HEK293 (cell line): ENCODE results near the gene BUD23.
"Not testable (repeated sequence)": the region's sequence is repeated elsewhere in the genome, so short reads cannot be mapped to it uniquely, and the experiment has no call there.

Experiments used
- CTCF ChIA-PET: fragments of 350-600 bp; formaldehyde crosslinking; extraction: SDS; loops from one replicate; lab custom pipeline; 2021; ENCODE audit warnings: antibody characterized with exemption; lab: Yijun Ruan, JAX
- POLR2A ChIA-PET: fragments of 300-600 bp; formaldehyde crosslinking; extraction: SDS; loops from one replicate; lab custom pipeline; 2020; ENCODE audit warnings: antibody characterized with exemption, inconsistent platforms; lab: Yijun Ruan, JAX
- H3K27ac ChIP-seq: fragments of 200-500 bp; sonication (Bioruptor generic); 2 replicates; pipeline ENCODE4 v1.5.1; 2014; ENCODE audit warnings: low read depth, low read length, control low read depth, inconsistent platforms; ENCODE audit errors: extremely low read depth
- H3K36me3 ChIP-seq, 2 experiments: fragments of 200-500 bp in 1 of 2; sonication (Bioruptor generic) in 1 of 2; 1 replicate in 1 of 2; 2 replicates in 1 of 2; pipeline ENCODE4 v1.5.1; 2014 to 2017; ENCODE audit warnings: inconsistent platforms in 2 of 2, low read length in 2 of 2; ENCODE audit not compliant: control insufficient read depth in 2 of 2, insufficient read depth in 1 of 2
- H3K4me1 ChIP-seq: fragments of 200-500 bp; sonication (Bioruptor generic); 2 replicates; pipeline ENCODE4 v1.5.1; 2014; ENCODE audit warnings: mild to moderate bottlenecking, low read length, inconsistent platforms; ENCODE audit not compliant: control insufficient read depth, insufficient read depth
- H3K4me3 ChIP-seq: 2 replicates; pipeline ENCODE4 v1.5.1; 2011; ENCODE audit warnings: low read depth, mild to moderate bottlenecking, control low read depth, low read length, moderate library complexity
- H3K9me3 ChIP-seq: fragments of 200-500 bp; sonication (Bioruptor generic); 2 replicates; pipeline ENCODE4 v1.5.1; 2014; ENCODE audit warnings: low read depth, low read length, inconsistent platforms; ENCODE audit not compliant: control insufficient read depth, insufficient read depth
- GLI4 ChIP-seq: fragments of 450-650 bp; formaldehyde crosslinking; IDR thresholded peaks from 2 replicates; pipeline ENCODE4 v1.5.1; 2016; ENCODE audit warnings: missing biosample characterization, missing genetic modification characterization
- HOXA7 ChIP-seq: sonication (generic); formaldehyde crosslinking; IDR thresholded peaks from 2 replicates; pipeline ENCODE4 v1.8.1; 2022; ENCODE audit warnings: missing genetic modification reagents, borderline replicate concordance
- KLF1 ChIP-seq: fragments of 450-650 bp; formaldehyde crosslinking; IDR thresholded peaks from 2 replicates; pipeline ENCODE4 v1.5.1; 2016; ENCODE audit warnings: missing biosample characterization, missing genetic modification characterization
- WT1 ChIP-seq: fragments of 450-650 bp; formaldehyde crosslinking; IDR thresholded peaks from 2 replicates; pipeline ENCODE4 v1.5.1; 2016; ENCODE audit warnings: missing biosample characterization, missing genetic modification characterization
- ZFP3 ChIP-seq: fragments of 450-650 bp; formaldehyde crosslinking; IDR thresholded peaks from 2 replicates; pipeline ENCODE4 v1.5.1; 2016; ENCODE audit warnings: low read depth, missing biosample characterization, missing genetic modification characterization
- ZNF133 ChIP-seq: fragments of 450-650 bp; formaldehyde crosslinking; IDR thresholded peaks from 2 replicates; pipeline ENCODE4 v1.5.1; 2016; ENCODE audit warnings: missing biosample characterization, missing genetic modification characterization
- ZNF155 ChIP-seq: fragments of 450-650 bp; formaldehyde crosslinking; IDR thresholded peaks from 2 replicates; pipeline ENCODE4 v1.5.1; 2016; ENCODE audit warnings: missing biosample characterization, missing genetic modification characterization
- ZNF184 ChIP-seq: fragments of 450-650 bp; IDR thresholded peaks from 2 replicates; pipeline ENCODE4 v1.5.1; 2018; ENCODE audit warnings: missing biosample characterization, mild to moderate bottlenecking, missing genetic modification characterization
- ZNF266 ChIP-seq: fragments of 450-650 bp; formaldehyde crosslinking; IDR thresholded peaks from 2 replicates; pipeline ENCODE4 v1.5.1; 2016; ENCODE audit warnings: missing biosample characterization, missing genetic modification characterization, low read depth
- ZNF280D ChIP-seq: fragments of 450-650 bp; formaldehyde crosslinking; IDR thresholded peaks from 2 replicates; pipeline ENCODE4 v1.5.1; 2016; ENCODE audit warnings: missing biosample characterization, missing genetic modification characterization
- ZNF335 ChIP-seq: fragments of 450-650 bp; formaldehyde crosslinking; conservative IDR thresholded peaks from 2 replicates; pipeline ENCODE4 v1.5.1; 2016; ENCODE audit warnings: missing biosample characterization, missing genetic modification characterization
- ZNF366 ChIP-seq: fragments of 450-650 bp; formaldehyde crosslinking; conservative IDR thresholded peaks from 2 replicates; pipeline ENCODE4 v1.5.1; 2016; ENCODE audit warnings: missing biosample characterization, missing genetic modification characterization
- ZNF398 ChIP-seq: fragments of 450-650 bp; formaldehyde crosslinking; IDR thresholded peaks from 2 replicates; pipeline ENCODE4 v1.5.1; 2017; ENCODE audit warnings: missing biosample characterization, missing genetic modification characterization
- ZNF416 ChIP-seq: fragments of 450-650 bp; formaldehyde crosslinking; IDR thresholded peaks from 2 replicates; pipeline ENCODE4 v1.5.1; 2016; ENCODE audit warnings: missing biosample characterization, missing genetic modification characterization
- ZNF514 ChIP-seq: fragments of 450-650 bp; formaldehyde crosslinking; IDR thresholded peaks from 2 replicates; pipeline ENCODE4 v1.5.1; 2016; ENCODE audit warnings: missing biosample characterization, missing genetic modification characterization
- ZNF518A ChIP-seq: fragments of 450-650 bp; formaldehyde crosslinking; conservative IDR thresholded peaks from 2 replicates; pipeline ENCODE4 v1.5.1; 2016; ENCODE audit warnings: low read depth, missing biosample characterization, missing genetic modification characterization

BUD23 gene

GRCh38 chr7:73659983-73660382 lies 23.4 kb upstream of the BUD23 start:
- H3K4me3 ChIP-seq, result no peak overlapping the region
- ChIA-PET CTCF (interaction anchor here (1.4 kb wide), 1 partner anchor 53 kb away, joined by 5 read pairs; no protein-coding TSS in a partner anchor), POLR2A (no interaction called here)
- no peaks in the 10 kb centered on the region for H3K36me3 ChIP-seq
- H3K27ac ChIP-seq, result no peak overlapping the region
- TF ChIP-seq ZNF266 (tag by site-specific recombination) (no peak), ZNF366 (tag by site-specific recombination) (peak; percentile 94)
- H3K4me1 ChIP-seq, result no peaks in the 10 kb centered on the region
- no peaks in the 10 kb centered on the region for H3K9me3 ChIP-seq

- CTCF ChIA-PET, result interaction anchor here (0.6 to 1.4 kb wide), 3 partner anchors 27 to 154 kb away, joined by 3 to 5 read pairs (median 5); no protein-coding TSS in a partner anchor
- H3K4me1 ChIP-seq, H3K27ac ChIP-seq, POLR2A ChIA-PET, H3K36me3 ChIP-seq, H3K4me3 ChIP-seq: not testable (repeated sequence)
- TF ChIP-seq KLF1 (tag by site-specific recombination), result 0 out of 2 replicates have a peak, but pooled peaks have one; percentile 21
- TF ChIP-seq, all 188 proteins: peak for 1; not testable (repeated sequence) for 187
- not testable (repeated sequence) for H3K9me3 ChIP-seq
Observed at GRCh38 chr7:73660594-73660993, 22.8 kb upstream of the BUD23 start.

- Histone ChIP-seq H3K36me3 (no peaks in the 10 kb centered on the region), H3K9me3 (no peaks in the 10 kb centered on the region)
- ChIA-PET POLR2A (no interaction called here), CTCF (interaction anchor here (0.8 kb wide), 1 partner anchor 47 kb away, joined by 3 read pairs; no protein-coding TSS in a partner anchor)
- TF ChIP-seq ZNF514 (tag by site-specific recombination), result no peak
- TF ChIP-seq ZNF518A (tag by site-specific recombination), result no peak
- peak; percentile 100 for TF ChIP-seq ZNF184 (tag by site-specific recombination)
- TF ChIP-seq, all 188 proteins: peak for 1
- H3K4me1 ChIP-seq, result no peaks in the 10 kb centered on the region
- no peak overlapping the region for H3K27ac ChIP-seq
- H3K4me3 ChIP-seq, result no peak overlapping the region
Observed at GRCh38 chr7:73663033-73663432, 20.4 kb upstream of the BUD23 start.

GRCh38 chr7:73667344-73668102 lies 15.9 kb upstream of the BUD23 start, which contains the start of gene VPS37D:
VPS37D (plus strand) TSS chr7:73667831; CDS start chr7:73667959, 128 bp downstream.
- ChIA-PET CTCF (interaction anchor here (0.5 to 3.3 kb wide), 15 partner anchors 9 to 64 kb away, joined by 3 to 29 read pairs (median 4); partner anchors contain the start of gene STX1A), POLR2A (interaction anchor here (0.6 to 0.7 kb wide), 3 partner anchors 8 to 119 kb away, joined by 3 to 4 read pairs (median 4); partner anchors contain the start of gene ABHD11)
- H3K9me3 ChIP-seq, result no peaks in the 10 kb centered on the region
- H3K4me1 ChIP-seq, result no peaks in the 10 kb centered on the region; the same call in 1 of the 2 replicates
- peaks cover 0 to 8% of the 10 kb centered on the region in 2 experiments; a peak in 1 of 3 replicates for H3K36me3 ChIP-seq
- H3K4me3 ChIP-seq, result peak within 1 kb of the TSS; percentile 58
- H3K27ac ChIP-seq, result peak within 1 kb of the TSS; percentile 58; the same call in 1 of the 2 replicates
- TF ChIP-seq HOXA7, result no peak
- peak; percentile 44; the same call in 1 of the 2 replicates for TF ChIP-seq WT1 (tag by site-specific recombination)
- no peak for TF ChIP-seq GLI4 (tag by site-specific recombination)
- 0 out of 2 replicates have a peak, but pooled peaks have one; percentile 17 for TF ChIP-seq ZNF398
- no peak for TF ChIP-seq ZNF155
- TF ChIP-seq ZNF335 (tag by site-specific recombination), result peak; percentile 37; the same call in 1 of the 2 replicates
- TF ChIP-seq ZFP3 (tag by site-specific recombination), result peak; percentile 67; the same call in 1 of the 2 replicates
- no peak for TF ChIP-seq ZNF133
- TF ChIP-seq ZNF416 (tag by site-specific recombination), result no peak
- TF ChIP-seq ZNF280D (tag by site-specific recombination), result no peak
